GM18505 (cell line): ENCODE data around the gene DBN1.

Experiments used
- ATAC-seq: cut with Tn5 transposase; IDR thresholded peaks from one replicate; pipeline ENCODE4 v1.9.1; 2021; ENCODE audit not compliant: unreplicated experiment
- POLR2A ChIP-seq: IDR thresholded peaks from 4 replicates; pipeline ENCODE4 v1.6.1; 2011; ENCODE audit warnings: borderline replicate concordance; ENCODE audit not compliant: insufficient read depth, insufficient read length; ENCODE audit errors: extremely low read depth

The DBN1 gene

GRCh38 chr5:177473443-177474001 lies at the start of gene DBN1:
TSS of gene DBN1 (minus strand) at chr5:177473634. CDS start at chr5:177473521, 113 bp downstream.
- TF ChIP-seq POLR2A = no peak
- ATAC-seq = no peak

GRCh38 chr5:177520916-177521513 lies 47.6 kb upstream of the DBN1 start:
- no peak for TF ChIP-seq POLR2A
- no peak for ATAC-seq

GRCh38 chr5:177520271-177520670 lies 46.8 kb upstream of the DBN1 start:
- no peak for TF ChIP-seq POLR2A
- no peak for ATAC-seq

GRCh38 chr5:177519463-177520235 lies 46.2 kb upstream of the DBN1 start:
- ATAC-seq = no peak
- TF ChIP-seq POLR2A = no peak

GRCh38 chr5:177516601-177517568 lies 43.5 kb upstream of the DBN1 start, which contains the start of gene DDX41:
TSS of gene DDX41 (minus strand) at chr5:177516961. CDS start at chr5:177516945, 16 bp downstream.
- peak; percentile 83 for TF ChIP-seq POLR2A
- peak; percentile 79 for ATAC-seq

GRCh38 chr5:177515580-177515979 lies 42.1 kb upstream of the DBN1 start:
- no peak for TF ChIP-seq POLR2A
- no peak for ATAC-seq

- no peak for ATAC-seq
- no peak for TF ChIP-seq POLR2A
Observed at GRCh38 chr5:177514541-177514940, 41.1 kb upstream of the DBN1 start.

- no peak for TF ChIP-seq POLR2A
- ATAC-seq = no peak
Observed at GRCh38 chr5:177513500-177513899, 40.1 kb upstream of the DBN1 start.

GRCh38 chr5:177512736-177513380 lies 39.4 kb upstream of the DBN1 start:
- no peak for TF ChIP-seq POLR2A
- ATAC-seq = no peak

GRCh38 chr5:177511796-177512675 lies 38.6 kb upstream of the DBN1 start:
- ATAC-seq = no peak
- no peak for TF ChIP-seq POLR2A

GRCh38 chr5:177511181-177511580 lies 37.7 kb upstream of the DBN1 start:
- no peak for TF ChIP-seq POLR2A
- no peak for ATAC-seq
